Natural killer cell treated with Interleukin-12 subunit alpha and Interleukin-12 subunit beta and Interleukin-15 and Interleukin-18, amount 100 ng/mL, for 72 hours (primary cell): ENCODE measurements around the gene EXOC8. TPM values are rescaled to one million over a fixed set of nuclear protein-coding genes. Genes with fewer than 3 reads are reported as not detected.

Experiments
- ATAC-seq, 2 donors: fragments of 150-1000 bp; cut with Tn5 transposase in 1 of 2; sonication (Bioruptor Pico), chemical (Tn5 transposase) in 1 of 2; 2 replicates each; pipeline ENCODE4 v1.10.0; 2021
- DNase-seq: peaks from one replicate; pipeline ENCODE4 v3.0.0; 2022; ENCODE audit warnings: low spot score
- H3K27ac Mint-ChIP-seq, 2 donors: 1 replicate in 1 of 2; 2 replicates in 1 of 2; pipeline ENCODE4 v1.8.0; 2022; ENCODE audit warnings: mixed read lengths in 2 of 2, mild to moderate bottlenecking in 1 of 2, moderate library complexity in 1 of 2
- H3K27me3 Mint-ChIP-seq, 2 donors: 1 replicate in 1 of 2; 2 replicates in 1 of 2; pipeline ENCODE4 v1.8.0; 2022; ENCODE audit warnings: mixed read lengths in 2 of 2
- H3K36me3 Mint-ChIP-seq: one replicate; pipeline ENCODE4 v1.8.0; 2022; ENCODE audit warnings: mixed read lengths
- H3K4me1 Mint-ChIP-seq, 2 donors: 1 replicate in 1 of 2; 2 replicates in 1 of 2; pipeline ENCODE4 v1.8.0; 2022; ENCODE audit warnings: low read depth in 2 of 2, mixed read lengths in 2 of 2, mild to moderate bottlenecking in 1 of 2
- H3K4me3 Mint-ChIP-seq: one replicate; pipeline ENCODE4 v1.8.0; 2022; ENCODE audit warnings: mixed read lengths
- H3K9me3 Mint-ChIP-seq: 2 replicates; pipeline ENCODE4 v1.8.0; 2022; ENCODE audit warnings: mixed read lengths
- total RNA-seq, 2 donors: library from RNA; stranded (reverse); gene quantifications; one replicate each; pipeline ENCODE4 v1.2.3, GENCODE V29; 2022

Gene EXOC8
- total RNA-seq = 10 to 100 TPM; 20.2 to 25.2 TPM

- no peaks in the 10 kb centered on the region for H3K9me3 Mint-ChIP-seq
- H3K36me3 Mint-ChIP-seq = peaks cover 27% of the 10 kb centered on the region
Measured at GRCh38 chr1:231337472-231338269, at the start of gene EXOC8. Gene EXOC8, minus strand, starts transcription at chr1:231337852. Its CDS starts 107 bp downstream, at chr1:231337745.

GRCh38 chr1:231386466-231386865, 48.8 kb upstream of the EXOC8 start:
- no peak overlapping the region for H3K4me3 Mint-ChIP-seq
- no peak overlapping the region for H3K27ac Mint-ChIP-seq
- peaks cover 23 to 39% of the 10 kb centered on the region in 2 donors for H3K4me1 Mint-ChIP-seq
- no peaks in the 10 kb centered on the region for H3K9me3 Mint-ChIP-seq
- ATAC-seq = no peak
- H3K27me3 Mint-ChIP-seq = no peaks in the 10 kb centered on the region
- no peak for DNase-seq
- no peaks in the 10 kb centered on the region for H3K36me3 Mint-ChIP-seq

More at GRCh38 chr1:231337472-231338269, at the start of gene EXOC8:
- Mint-ChIP-seq H3K4me3 (peak within 1 kb of the TSS; percentile 96), H3K27me3 (no peaks in the 10 kb centered on the region), H3K4me1 (peaks cover 40 to 53% of the 10 kb centered on the region in 2 donors), H3K27ac (peak within 1 kb of the TSS; percentile 97 to 98)
- DNase-seq (peak; percentile 95), ATAC-seq (peak; percentile 90 to 93)

- Mint-ChIP-seq H3K36me3 (no peaks in the 10 kb centered on the region), H3K27ac (no peak overlapping the region), H3K27me3 (no peaks in the 10 kb centered on the region), H3K4me1 (peaks cover 18 to 30% of the 10 kb centered on the region in 2 donors), H3K9me3 (no peaks in the 10 kb centered on the region), H3K4me3 (no peak overlapping the region)
- no peak for ATAC-seq
- no peak for DNase-seq
Measured at GRCh38 chr1:231385416-231385748, 47.7 kb upstream of the EXOC8 start.

- ATAC-seq (no peak), DNase-seq (no peak)
- H3K9me3 Mint-ChIP-seq = no peaks in the 10 kb centered on the region
- no peak overlapping the region for H3K4me3 Mint-ChIP-seq
- peaks cover 14 to 26% of the 10 kb centered on the region in 2 donors for H3K4me1 Mint-ChIP-seq
- H3K27me3 Mint-ChIP-seq = no peaks in the 10 kb centered on the region
- H3K27ac Mint-ChIP-seq = no peak overlapping the region
- H3K36me3 Mint-ChIP-seq = no peaks in the 10 kb centered on the region
Measured at GRCh38 chr1:231384696-231385415, 47.2 kb upstream of the EXOC8 start.

- H3K27ac Mint-ChIP-seq = no peak overlapping the region
- DNase-seq (no peak), ATAC-seq (no peak)
- H3K4me1 Mint-ChIP-seq = peaks cover 17 to 26% of the 10 kb centered on the region in 2 donors
- no peaks in the 10 kb centered on the region for H3K27me3 Mint-ChIP-seq
- no peaks in the 10 kb centered on the region for H3K9me3 Mint-ChIP-seq
- H3K4me3 Mint-ChIP-seq = no peak overlapping the region
- H3K36me3 Mint-ChIP-seq = no peaks in the 10 kb centered on the region
Measured at GRCh38 chr1:231383159-231383860, 45.7 kb upstream of the EXOC8 start.

GRCh38 chr1:231382426-231382825, 44.8 kb upstream of the EXOC8 start:
- Mint-ChIP-seq H3K4me1 (peaks cover 8 to 19% of the 10 kb centered on the region in 2 donors), H3K27ac (no peak overlapping the region), H3K36me3 (no peaks in the 10 kb centered on the region), H3K9me3 (no peaks in the 10 kb centered on the region), H3K4me3 (no peak overlapping the region), H3K27me3 (no peaks in the 10 kb centered on the region)
- ATAC-seq (no peak), DNase-seq (no peak)

GRCh38 chr1:231381729-231382128, 44.1 kb upstream of the EXOC8 start:
- no peaks in the 10 kb centered on the region for H3K27me3 Mint-ChIP-seq
- DNase-seq = no peak
- peaks cover 14 to 25% of the 10 kb centered on the region in 2 donors for H3K4me1 Mint-ChIP-seq
- H3K9me3 Mint-ChIP-seq = no peaks in the 10 kb centered on the region
- ATAC-seq = no peak
- no peak overlapping the region for H3K4me3 Mint-ChIP-seq
- no peaks in the 10 kb centered on the region for H3K36me3 Mint-ChIP-seq
- no peak overlapping the region for H3K27ac Mint-ChIP-seq

GRCh38 chr1:231376875-231377549, 39.4 kb upstream of the EXOC8 start:
- no peaks in the 10 kb centered on the region for H3K27me3 Mint-ChIP-seq
- ATAC-seq (peak in 1 of 2 donors; percentile 82), DNase-seq (no peak)
- peaks cover 24 to 36% of the 10 kb centered on the region in 2 donors for H3K4me1 Mint-ChIP-seq
- H3K36me3 Mint-ChIP-seq = no peaks in the 10 kb centered on the region
- H3K4me3 Mint-ChIP-seq = peak overlapping the region; percentile 34
- no peaks in the 10 kb centered on the region for H3K9me3 Mint-ChIP-seq
- H3K27ac Mint-ChIP-seq = peak overlapping the region in 1 of 2 donors; percentile 48

GRCh38 chr1:231376101-231376500, 38.4 kb upstream of the EXOC8 start:
- peaks cover 25 to 32% of the 10 kb centered on the region in 2 donors for H3K4me1 Mint-ChIP-seq
- H3K4me3 Mint-ChIP-seq = no peak overlapping the region
- DNase-seq (no peak), ATAC-seq (no peak)
- no peaks in the 10 kb centered on the region for H3K36me3 Mint-ChIP-seq
- H3K27me3 Mint-ChIP-seq = no peaks in the 10 kb centered on the region
- H3K27ac Mint-ChIP-seq = no peak overlapping the region
- H3K9me3 Mint-ChIP-seq = no peaks in the 10 kb centered on the region

- no peaks in the 10 kb centered on the region for H3K27me3 Mint-ChIP-seq
- H3K4me3 Mint-ChIP-seq = no peak overlapping the region
- no peak for ATAC-seq
- no peaks in the 10 kb centered on the region for H3K9me3 Mint-ChIP-seq
- DNase-seq = no peak
- H3K36me3 Mint-ChIP-seq = no peaks in the 10 kb centered on the region
- H3K4me1 Mint-ChIP-seq = peaks cover 21 to 26% of the 10 kb centered on the region in 2 donors
- H3K27ac Mint-ChIP-seq = no peak overlapping the region
Measured at GRCh38 chr1:231374394-231374793, 36.7 kb upstream of the EXOC8 start.

- Mint-ChIP-seq H3K9me3 (no peaks in the 10 kb centered on the region), H3K4me1 (peaks cover 16 to 19% of the 10 kb centered on the region in 2 donors), H3K36me3 (peaks cover 2% of the 10 kb centered on the region), H3K27ac (no peak overlapping the region), H3K27me3 (no peaks in the 10 kb centered on the region), H3K4me3 (no peak overlapping the region)
- DNase-seq (no peak), ATAC-seq (no peak)
Measured at GRCh38 chr1:231372501-231372900, 34.8 kb upstream of the EXOC8 start.

- H3K9me3 Mint-ChIP-seq = no peaks in the 10 kb centered on the region
- no peaks in the 10 kb centered on the region for H3K27me3 Mint-ChIP-seq
- no peak overlapping the region for H3K4me3 Mint-ChIP-seq
- H3K36me3 Mint-ChIP-seq = peaks cover 8% of the 10 kb centered on the region
- H3K27ac Mint-ChIP-seq = no peak overlapping the region
- DNase-seq = no peak
- peaks cover 0 to 3% of the 10 kb centered on the region in 2 donors for H3K4me1 Mint-ChIP-seq
- no peak for ATAC-seq
Measured at GRCh38 chr1:231369282-231369681, 31.6 kb upstream of the EXOC8 start.

- peaks cover 7 to 9% of the 10 kb centered on the region in 2 donors for H3K4me1 Mint-ChIP-seq
- H3K9me3 Mint-ChIP-seq = no peaks in the 10 kb centered on the region
- no peak overlapping the region for H3K27ac Mint-ChIP-seq
- no peaks in the 10 kb centered on the region for H3K27me3 Mint-ChIP-seq
- DNase-seq (no peak), ATAC-seq (no peak)
- no peak overlapping the region for H3K4me3 Mint-ChIP-seq
- peaks cover 15% of the 10 kb centered on the region for H3K36me3 Mint-ChIP-seq
Measured at GRCh38 chr1:231364192-231364591, 26.5 kb upstream of the EXOC8 start.
